Measurements from ENCODE around the gene XIRP2.

The XIRP2 gene

GRCh38 chr2:166960702-166961270, 72.5 kb downstream of the XIRP2 start:
- no peaks in the 10 kb centered on the region for H3K9me3 ChIP-seq (ENCODE audit: control insufficient read depth, insufficient read depth, low read length)

GRCh38 chr2:166961933-166962332, 73.7 kb downstream of the XIRP2 start:
- Histone ChIP-seq H3K9ac (ENCODE audit: low read depth, low read length) (no peak overlapping the region), H3K4me1 (ENCODE audit: insufficient read depth, low read length) (peaks cover 38% of the 10 kb centered on the region), H3K9me3 (ENCODE audit: control insufficient read depth, insufficient read depth, low read length) (no peaks in the 10 kb centered on the region), H3K36me3 (ENCODE audit: insufficient read depth, low read length) (no peaks in the 10 kb centered on the region)

More at GRCh38 chr2:166960702-166961270, 72.5 kb downstream of the XIRP2 start:
- H3K4me1 ChIP-seq (ENCODE audit: insufficient read depth, low read length), result peaks cover 38% of the 10 kb centered on the region
- H3K9ac ChIP-seq (ENCODE audit: low read depth, low read length), result no peak overlapping the region
- no peaks in the 10 kb centered on the region for H3K36me3 ChIP-seq (ENCODE audit: insufficient read depth, low read length)

GRCh38 chr2:166969486-166969885, 81.2 kb downstream of the XIRP2 start:
- Histone ChIP-seq H3K9me3 (ENCODE audit: control insufficient read depth, insufficient read depth, low read length) (no peaks in the 10 kb centered on the region), H3K36me3 (ENCODE audit: insufficient read depth, low read length) (no peaks in the 10 kb centered on the region), H3K9ac (ENCODE audit: low read depth, low read length) (no peak overlapping the region), H3K4me1 (ENCODE audit: insufficient read depth, low read length) (peaks cover 16% of the 10 kb centered on the region; the same call in 1 of the 2 replicates)

GRCh38 chr2:166972002-166972401, 83.7 kb downstream of the XIRP2 start:
- H3K9ac ChIP-seq (ENCODE audit: low read depth, low read length), result no peak overlapping the region
- H3K9me3 ChIP-seq (ENCODE audit: control insufficient read depth, insufficient read depth, low read length), result no peaks in the 10 kb centered on the region
- peaks cover 16% of the 10 kb centered on the region; the same call in 1 of the 2 replicates for H3K4me1 ChIP-seq (ENCODE audit: insufficient read depth, low read length)
- no peaks in the 10 kb centered on the region for H3K36me3 ChIP-seq (ENCODE audit: insufficient read depth, low read length)

- Histone ChIP-seq H3K9me3 (ENCODE audit: control insufficient read depth, insufficient read depth, low read length) (no peaks in the 10 kb centered on the region), H3K36me3 (ENCODE audit: insufficient read depth, low read length) (no peaks in the 10 kb centered on the region), H3K4me1 (ENCODE audit: insufficient read depth, low read length) (peaks cover 16% of the 10 kb centered on the region; the same call in 1 of the 2 replicates), H3K9ac (ENCODE audit: low read depth, low read length) (no peak overlapping the region)
Measured at GRCh38 chr2:166972418-166972817, 84.1 kb downstream of the XIRP2 start.

- Histone ChIP-seq H3K9ac (ENCODE audit: low read depth, low read length) (no peak overlapping the region), H3K4me1 (ENCODE audit: insufficient read depth, low read length) (peaks cover 2% of the 10 kb centered on the region; the same call in 1 of the 2 replicates), H3K36me3 (ENCODE audit: insufficient read depth, low read length) (no peaks in the 10 kb centered on the region), H3K9me3 (ENCODE audit: control insufficient read depth, insufficient read depth, low read length) (no peaks in the 10 kb centered on the region; the same call in 1 of the 2 replicates)
Measured at GRCh38 chr2:166984188-166984587, 95.9 kb downstream of the XIRP2 start.

GRCh38 chr2:166984797-166985196, 96.5 kb downstream of the XIRP2 start:
- H3K36me3 ChIP-seq (ENCODE audit: insufficient read depth, low read length), result no peaks in the 10 kb centered on the region
- peaks cover 2% of the 10 kb centered on the region; the same call in 1 of the 2 replicates for H3K4me1 ChIP-seq (ENCODE audit: insufficient read depth, low read length)
- no peaks in the 10 kb centered on the region; the same call in 1 of the 2 replicates for H3K9me3 ChIP-seq (ENCODE audit: control insufficient read depth, insufficient read depth, low read length)
- H3K9ac ChIP-seq (ENCODE audit: low read depth, low read length), result no peak overlapping the region

- no peaks in the 10 kb centered on the region for H3K36me3 ChIP-seq (ENCODE audit: insufficient read depth, low read length)
- H3K9ac ChIP-seq (ENCODE audit: low read depth, low read length), result no peak overlapping the region
- H3K9me3 ChIP-seq (ENCODE audit: control insufficient read depth, insufficient read depth, low read length), result no peaks in the 10 kb centered on the region
- H3K4me1 ChIP-seq (ENCODE audit: insufficient read depth, low read length), result no peaks in the 10 kb centered on the region
Measured at GRCh38 chr2:166994588-166995336, 106.5 kb downstream of the XIRP2 start.

- H3K4me1 ChIP-seq (ENCODE audit: insufficient read depth, low read length), result no peaks in the 10 kb centered on the region
- no peaks in the 10 kb centered on the region for H3K9me3 ChIP-seq (ENCODE audit: control insufficient read depth, insufficient read depth, low read length)
- H3K36me3 ChIP-seq (ENCODE audit: insufficient read depth, low read length), result no peaks in the 10 kb centered on the region
- no peak overlapping the region for H3K9ac ChIP-seq (ENCODE audit: low read depth, low read length)
Measured at GRCh38 chr2:166996465-166996864, 108.2 kb downstream of the XIRP2 start.

GRCh38 chr2:167001165-167001564, 112.9 kb downstream of the XIRP2 start:
- no peak overlapping the region for H3K9ac ChIP-seq (ENCODE audit: low read depth, low read length)
- H3K9me3 ChIP-seq (ENCODE audit: control insufficient read depth, insufficient read depth, low read length), result no peaks in the 10 kb centered on the region
- H3K4me1 ChIP-seq (ENCODE audit: insufficient read depth, low read length), result no peaks in the 10 kb centered on the region
- no peaks in the 10 kb centered on the region for H3K36me3 ChIP-seq (ENCODE audit: insufficient read depth, low read length)

GRCh38 chr2:167005096-167005495, 116.8 kb downstream of the XIRP2 start:
- Histone ChIP-seq H3K9ac (ENCODE audit: low read depth, low read length) (no peak overlapping the region), H3K36me3 (ENCODE audit: insufficient read depth, low read length) (no peaks in the 10 kb centered on the region)

GRCh38 chr2:167013227-167013626, 124.9 kb downstream of the XIRP2 start:
- Histone ChIP-seq H3K4me1 (ENCODE audit: insufficient read depth, low read length) (no peaks in the 10 kb centered on the region), H3K9ac (ENCODE audit: low read depth, low read length) (no peak overlapping the region), H3K36me3 (ENCODE audit: insufficient read depth, low read length) (no peaks in the 10 kb centered on the region)

More at GRCh38 chr2:167005096-167005495, 116.8 kb downstream of the XIRP2 start:
- H3K9me3 ChIP-seq (ENCODE audit: control insufficient read depth, insufficient read depth, low read length), result no peaks in the 10 kb centered on the region
- H3K4me1 ChIP-seq (ENCODE audit: insufficient read depth, low read length), result no peaks in the 10 kb centered on the region

GRCh38 chr2:167015806-167016205, 127.5 kb downstream of the XIRP2 start:
- Histone ChIP-seq H3K9ac (ENCODE audit: low read depth, low read length) (no peak overlapping the region), H3K36me3 (ENCODE audit: insufficient read depth, low read length) (no peaks in the 10 kb centered on the region), H3K4me1 (ENCODE audit: insufficient read depth, low read length) (no peaks in the 10 kb centered on the region), H3K9me3 (ENCODE audit: control insufficient read depth, insufficient read depth, low read length) (no peaks in the 10 kb centered on the region)

More at GRCh38 chr2:167013227-167013626, 124.9 kb downstream of the XIRP2 start:
- H3K9me3 ChIP-seq (ENCODE audit: control insufficient read depth, insufficient read depth, low read length), result no peaks in the 10 kb centered on the region

- Histone ChIP-seq H3K4me1 (ENCODE audit: insufficient read depth, low read length) (no peaks in the 10 kb centered on the region), H3K36me3 (ENCODE audit: insufficient read depth, low read length) (no peaks in the 10 kb centered on the region), H3K9me3 (ENCODE audit: control insufficient read depth, insufficient read depth, low read length) (no peaks in the 10 kb centered on the region), H3K9ac (ENCODE audit: low read depth, low read length) (no peak overlapping the region)
Measured at GRCh38 chr2:167017021-167017420, 128.7 kb downstream of the XIRP2 start.

GRCh38 chr2:167018590-167018989, 130.3 kb downstream of the XIRP2 start:
- Histone ChIP-seq H3K36me3 (ENCODE audit: insufficient read depth, low read length) (no peaks in the 10 kb centered on the region), H3K9me3 (ENCODE audit: control insufficient read depth, insufficient read depth, low read length) (no peaks in the 10 kb centered on the region), H3K4me1 (ENCODE audit: insufficient read depth, low read length) (no peaks in the 10 kb centered on the region), H3K9ac (ENCODE audit: low read depth, low read length) (no peak overlapping the region)

Measured in ES-I3 (cell line).